DOHH2 (cell line): ENCODE measurements around the gene EPHA5.

Experiments
- EZH2phosphoT487 ChIP-seq: fragments of 200-600 bp; sonication (generic); IDR thresholded peaks from 2 replicates; pipeline ENCODE4 v1.6.1; 2017; ENCODE audit warnings: borderline replicate concordance, mild to moderate bottlenecking, antibody characterized with exemption, low read length, moderate library complexity, mixed read lengths
- TF ChIP-seq, protein P1 (sequence below): fragments of 200-600 bp; sonication (generic); IDR thresholded peaks from one replicate; pipeline ENCODE4 v1.5.1; 2014; ENCODE audit warnings: antibody characterized with exemption, mild to moderate bottlenecking, low read depth, low read length; ENCODE audit not compliant: poor library complexity, severe bottlenecking

- no peak for TF ChIP-seq EZH2phosphoT487
- TF ChIP-seq, protein P1, sequence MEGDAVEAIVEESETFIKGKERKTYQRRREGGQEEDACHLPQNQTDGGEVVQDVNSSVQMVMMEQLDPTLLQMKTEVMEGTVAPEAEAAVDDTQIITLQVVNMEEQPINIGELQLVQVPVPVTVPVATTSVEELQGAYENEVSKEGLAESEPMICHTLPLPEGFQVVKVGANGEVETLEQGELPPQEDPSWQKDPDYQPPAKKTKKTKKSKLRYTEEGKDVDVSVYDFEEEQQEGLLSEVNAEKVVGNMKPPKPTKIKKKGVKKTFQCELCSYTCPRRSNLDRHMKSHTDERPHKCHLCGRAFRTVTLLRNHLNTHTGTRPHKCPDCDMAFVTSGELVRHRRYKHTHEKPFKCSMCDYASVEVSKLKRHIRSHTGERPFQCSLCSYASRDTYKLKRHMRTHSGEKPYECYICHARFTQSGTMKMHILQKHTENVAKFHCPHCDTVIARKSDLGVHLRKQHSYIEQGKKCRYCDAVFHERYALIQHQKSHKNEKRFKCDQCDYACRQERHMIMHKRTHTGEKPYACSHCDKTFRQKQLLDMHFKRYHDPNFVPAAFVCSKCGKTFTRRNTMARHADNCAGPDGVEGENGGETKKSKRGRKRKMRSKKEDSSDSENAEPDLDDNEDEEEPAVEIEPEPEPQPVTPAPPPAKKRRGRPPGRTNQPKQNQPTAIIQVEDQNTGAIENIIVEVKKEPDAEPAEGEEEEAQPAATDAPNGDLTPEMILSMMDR: no peak
Observed at GRCh38 chr4:65667506-65668041, 2.7 kb downstream of the EPHA5 start.
